K562 (cell line): ENCODE data around the gene FABP7. TPM values are rescaled to one million over a fixed set of nuclear protein-coding genes. Genes with fewer than 3 reads are reported as not detected.

Experiments
- ATAC-seq: fragments of 200-7000 bp; cut with Tn5 transposase; 3 replicates; pipeline ENCODE4 v1.9.1; 2020; ENCODE audit warnings: moderate library complexity
- BruUV-seq: library from RNA; stranded (reverse); fragments of 400-500 nt; replicated peaks from 2 replicates; lab custom pipeline; 2021; lab: Mats Ljungman, UMichigan
- CTCF ChIA-PET: fragments of 300-600 bp; formaldehyde crosslinking; extraction: SDS; loops from one replicate; lab custom pipeline; 2021; ENCODE audit warnings: low intra/inter-chr PET ratio; lab: Yijun Ruan, JAX
- POLR2A ChIA-PET: fragments of 300-600, 350-650 bp; sonication (Branson Sonifier 250); formaldehyde crosslinking; extraction: SDS; loops from one replicate; lab custom pipeline; 2021; ENCODE audit warnings: antibody characterized with exemption, inconsistent platforms; lab: Yijun Ruan, JAX
- DNase-seq, 4 experiments: peaks; one replicate each; pipeline versions ENCODE4 v3.0.0 to v3.0.0-alpha.2; 2011 to 2018; ENCODE audit warnings: low spot score in 3 of 4, mixed read lengths in 3 of 4; ENCODE audit errors: extremely low read depth in 1 of 4
- FAIRE-seq: peaks from 2 replicates; lab custom pipeline; 2011; peaks lifted over from hg19 to GRCh38; lab: Jason Lieb, UNC
- H2AFZ ChIP-seq: 2 replicates; pipeline ENCODE4 v1.6.0; 2011; ENCODE audit warnings: low read depth, low read length, control low read depth, inconsistent platforms
- H3K27ac ChIP-seq: fragments of 200-600 bp; 3 replicates; pipeline ENCODE4 v1.8.0; 2011; ENCODE audit warnings: low read depth, mild to moderate bottlenecking, control low read depth, inconsistent platforms, low read length, moderate library complexity, mixed read lengths; ENCODE audit errors: extremely low read depth
- H3K27me3 ChIP-seq, 2 experiments: fragments of 300-600 bp in 1 of 2; 2 replicates in 1 of 2; 3 replicates in 1 of 2; pipeline versions ENCODE4 v1.6.0 to v1.8.0; 2011; ENCODE audit warnings: inconsistent platforms in 2 of 2, low read length in 2 of 2, mild to moderate bottlenecking in 1 of 2, mixed read lengths in 1 of 2, moderate library complexity in 1 of 2; ENCODE audit not compliant: control insufficient read depth in 2 of 2, insufficient read depth in 2 of 2
- H3K36me3 ChIP-seq: fragments of 300-600 bp; 3 replicates; pipeline ENCODE4 v1.8.0; 2011; ENCODE audit warnings: mild to moderate bottlenecking, low read length, inconsistent platforms; ENCODE audit not compliant: control insufficient read depth, insufficient read depth
- H3K4me1 ChIP-seq, 2 experiments: fragments of 200-600 bp in 1 of 2; replicated peaks in 1 of 2; 2 replicates in 1 of 2; 3 replicates in 1 of 2; pipeline versions ENCODE4 v1.5.1 to v1.8.0; 2011; ENCODE audit warnings: inconsistent platforms in 2 of 2, low read length in 2 of 2, mild to moderate bottlenecking in 1 of 2, mixed read lengths in 1 of 2, moderate library complexity in 1 of 2; ENCODE audit not compliant: control insufficient read depth in 2 of 2, insufficient read depth in 2 of 2
- H3K4me2 ChIP-seq: 2 replicates; pipeline ENCODE4 v1.6.1; 2011; ENCODE audit warnings: low read length, control low read depth, inconsistent platforms, mixed read lengths; ENCODE audit not compliant: insufficient read depth
- H3K4me3 ChIP-seq: fragments of 200-600 bp; sonication (generic), shearing (Covaris generic); 2 replicates; pipeline ENCODE4 v1.5.1; 2016; ENCODE audit warnings: control low read depth, inconsistent platforms
- H3K79me2 ChIP-seq: fragments of 200-600 bp; 3 replicates; pipeline ENCODE4 v1.8.0; 2011; ENCODE audit warnings: low read length, inconsistent platforms; ENCODE audit not compliant: control insufficient read depth, insufficient read depth
- H3K9ac ChIP-seq, 2 experiments: 2 replicates each; pipeline versions ENCODE4 v1.6.0 to v1.6.1; 2011; ENCODE audit warnings: low read depth in 2 of 2, low read length in 2 of 2, control low read depth in 1 of 2, inconsistent platforms in 1 of 2, mild to moderate bottlenecking in 1 of 2, mixed read lengths in 1 of 2; ENCODE audit not compliant: insufficient read depth in 1 of 2
- H3K9me1 ChIP-seq: one replicate; pipeline ENCODE4 v1.6.0; 2011; ENCODE audit warnings: inconsistent platforms, mild to moderate bottlenecking, low read length, moderate library complexity; ENCODE audit not compliant: control insufficient read depth, insufficient read depth
- H3K9me3 ChIP-seq: replicated peaks from 2 replicates; pipeline ENCODE4 v1.5.1; 2011; ENCODE audit warnings: low read depth, low read length, inconsistent platforms; ENCODE audit not compliant: control insufficient read depth, insufficient read depth
- H4K20me1 ChIP-seq: replicated peaks from 2 replicates; pipeline ENCODE4 v1.6.1; 2011; ENCODE audit warnings: low read length, inconsistent platforms, mixed read lengths; ENCODE audit not compliant: control insufficient read depth, insufficient read depth
- C11orf30 ChIP-seq: fragments of 450-650 bp; IDR thresholded peaks from 2 replicates; pipeline ENCODE4 v1.6.1; 2016; ENCODE audit warnings: low read depth, mild to moderate bottlenecking
- CHD2 ChIP-seq: IDR thresholded peaks from 2 replicates; pipeline ENCODE4 v1.6.1; 2011; ENCODE audit warnings: low read depth, low read length
- CHD4 ChIP-seq: fragments of 200-600 bp; sonication (generic); IDR thresholded peaks from 3 replicates; pipeline ENCODE4 v1.6.1; 2012; ENCODE audit warnings: low read depth, mild to moderate bottlenecking, mixed read lengths, low read length, inconsistent platforms; ENCODE audit not compliant: insufficient read depth, insufficient replicate concordance, poor library complexity, severe bottlenecking
- ELF1 ChIP-seq: fragments of 200-800 bp; sonication (Bioruptor generic); IDR thresholded peaks from 2 replicates; pipeline ENCODE4 v1.6.1; 2016; ENCODE audit warnings: missing genetic modification characterization, missing compliant biosample characterization
- KLF13 ChIP-seq: fragments of 450-650 bp; IDR thresholded peaks from 2 replicates; pipeline ENCODE4 v1.6.1; 2016; ENCODE audit warnings: missing genetic modification characterization, low read depth, mild to moderate bottlenecking, missing compliant biosample characterization, moderate library complexity, borderline replicate concordance
- MAFG ChIP-seq: fragments of 450-650 bp; conservative IDR thresholded peaks from 2 replicates; pipeline ENCODE4 v1.6.1; 2016; ENCODE audit warnings: missing genetic modification characterization, missing compliant biosample characterization
- MAFK ChIP-seq: IDR thresholded peaks from 2 replicates; pipeline ENCODE4 v1.6.1; 2011; ENCODE audit warnings: low read length, improper control_type of control experiment
- NR2C2 ChIP-seq, 2 experiments: fragments of 200-800 bp in 1 of 2; sonication (Bioruptor generic) in 1 of 2; sonication (generic) in 1 of 2; formaldehyde crosslinking in 1 of 2; IDR thresholded peaks; 2 replicates each; pipeline versions ENCODE4 v1.6.1 to v1.8.0; 2016 to 2022; ENCODE audit warnings: mild to moderate bottlenecking in 1 of 2, missing compliant biosample characterization in 1 of 2, missing genetic modification characterization in 1 of 2, missing genetic modification reagents in 1 of 2
- SETDB1 ChIP-seq: IDR thresholded peaks from one replicate; pipeline ENCODE4 v1.6.1; 2012; ENCODE audit warnings: low read length, control low read depth, inconsistent platforms
- TCF3 ChIP-seq: sonication (generic); formaldehyde crosslinking; IDR thresholded peaks from 2 replicates; pipeline ENCODE4 v1.4.0; 2020; ENCODE audit warnings: mild to moderate bottlenecking, missing genetic modification reagents
- ZC3H11A ChIP-seq: IDR thresholded peaks from 2 replicates; pipeline ENCODE4 v1.6.1; 2012; ENCODE audit warnings: low read depth, low read length, improper control_type of control experiment
- ZNF316 ChIP-seq: fragments of 450-650 bp; IDR thresholded peaks from 2 replicates; pipeline ENCODE4 v1.6.1; 2016
- ZNF76 ChIP-seq: fragments of 250-450 bp; sonication (Bioruptor Pico); IDR thresholded peaks from 2 replicates; pipeline ENCODE4 v1.4.0; 2020; ENCODE audit warnings: mild to moderate bottlenecking, moderate library complexity, borderline replicate concordance
- WGBS: fragments of 100-300 bp; shearing (Covaris generic); methylation state at CpG from one replicate; pipeline ENCODE4 v1.1.6; 2016; ENCODE audit warnings: low coverage, mixed read lengths; ENCODE audit not compliant: insufficient coverage; ENCODE audit errors: missing lambda C conversion rate; 5-methylcytosine and 5-hydroxymethylcytosine counted together
- in situ Hi-C: fragments of 300-500 bp; cut with MboI; formaldehyde crosslinking; loops from 4 replicates; pipeline ENCODE4 v1.15.0; 2018; ENCODE audit warnings: inconsistent platforms, mixed read lengths
- intact Hi-C: fragments of 100-400 bp; cut with micrococcal nuclease; formaldehyde crosslinking; loops from 2 replicates; pipeline ENCODE4 v1.14.2; 2022
- polyA plus RNA-seq, 8 experiments: library from polyadenylated mRNA; depleted of rRNA in 4 of 8; stranded (reverse) in 5 of 8; unstranded in 3 of 8; fragments of >200 nt; fragmentation: Nextera tagmentation in 2 of 8; fragmentation: Illumina TruSeq in 1 of 8; extraction: Ambion mirVana in 2 of 8; extraction: Trizol in 1 of 8; gene quantifications; 2 replicates each; pipeline versions ENCODE4 v1.2.1 to v1.2.3, GENCODE V29; 2011 to 2014; ENCODE audit warnings: inconsistent platforms in 1 of 8, missing spikeins in 1 of 8
- total RNA-seq, 7 experiments: library from RNA; depleted of rRNA in 6 of 7; stranded (reverse); fragments of >200 nt in 6 of 7; fragmentation: Illumina TruSeq in 2 of 7; extraction: Trizol in 2 of 7; gene quantifications; 2 replicates each; pipeline versions ENCODE4 v1.2.1 to v1.2.3, GENCODE V29; 2011 to 2021; ENCODE audit warnings: low replicate concordance in 1 of 7
- TF ChIP-seq, protein P1 (sequence below), 2 experiments: fragments of 250-450 bp in 1 of 2; fragments of 450-650 bp in 1 of 2; sonication (Bioruptor Pico) in 1 of 2; IDR thresholded peaks; 2 replicates each; pipeline versions ENCODE4 v1.6.1 to v1.8.0; 2016 to 2021; ENCODE audit warnings: mild to moderate bottlenecking in 2 of 2, moderate library complexity in 2 of 2, missing compliant biosample characterization in 1 of 2, missing genetic modification characterization in 1 of 2
- TF ChIP-seq, protein P2 (sequence below): sonication (generic); formaldehyde crosslinking; IDR thresholded peaks from 2 replicates; pipeline ENCODE4 v1.8.0; 2022; ENCODE audit warnings: missing genetic modification reagents, mild to moderate bottlenecking, borderline replicate concordance
- TF ChIP-seq, protein P3 (sequence below): sonication (generic); formaldehyde crosslinking; IDR thresholded peaks from 2 replicates; pipeline ENCODE4 v1.8.0; 2023; ENCODE audit warnings: missing genetic modification reagents, mild to moderate bottlenecking, borderline replicate concordance

Gene FABP7
- total and polyA plus RNA-seq, 9 of the 15 experiments (the other 6 are each of a cell fraction or from before 2014, with no cell fraction given) = 0.07 to 0.14 TPM; not detected in 7

DNA sequence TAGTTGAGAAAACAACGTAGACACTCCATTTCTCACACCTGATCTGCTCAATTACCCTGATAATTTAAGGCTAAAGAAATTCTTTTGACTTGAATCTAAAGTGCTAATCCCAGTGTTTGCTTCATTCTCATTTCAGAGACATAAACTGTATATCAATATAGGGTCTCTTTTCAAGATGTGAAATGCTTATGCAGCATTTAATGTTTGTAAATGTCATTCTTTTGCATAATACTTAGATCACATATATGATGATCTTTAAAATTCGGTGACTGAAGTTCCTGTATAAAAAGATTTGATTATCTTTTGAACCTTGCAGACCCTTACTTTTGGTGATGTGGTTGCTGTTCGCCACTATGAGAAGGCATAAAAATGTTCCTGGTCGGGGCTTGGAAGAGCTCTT lies 3.9 kb downstream of the FABP7 start:
- no peaks in the 10 kb centered on the region for H3K79me2 ChIP-seq
- H3K36me3 ChIP-seq = no peaks in the 10 kb centered on the region
- no peaks in the 10 kb centered on the region for H3K4me1 ChIP-seq
- H3K27ac ChIP-seq = no peak overlapping the region
- no peak overlapping the region for H3K9ac ChIP-seq
- no peaks in the 10 kb centered on the region for H4K20me1 ChIP-seq
- H3K9me1 ChIP-seq = no peaks in the 10 kb centered on the region
- H3K27me3 ChIP-seq = peaks cover 0 to 8% of the 10 kb centered on the region in 2 experiments; a peak in 3 of 5 replicates
- no TSS peak for BruUV-seq
- no peak for FAIRE-seq
- no peak for ATAC-seq
- POLR2A ChIA-PET = interaction anchor here (0.7 kb wide), 1 partner anchor 16 kb away, joined by 4 read pairs; no protein-coding TSS in a partner anchor
- CTCF ChIA-PET = no interaction called here
- WGBS = 5% methylated on average over 4 of the region's 4 CpGs
- no peak overlapping the region for H3K4me2 ChIP-seq
- H3K9me3 ChIP-seq = no peaks in the 10 kb centered on the region
- in situ Hi-C loops (no loop called here), intact Hi-C loops (no loop called here)
- H3K4me3 ChIP-seq = no peak overlapping the region
- H2AFZ ChIP-seq = no peak overlapping the region
- no peak for DNase-seq
- peak; percentile 74 for TF ChIP-seq ZNF316
- TF ChIP-seq SETDB1 = no peak
- no peak for TF ChIP-seq ZC3H11A
- no peak for TF ChIP-seq TCF3
- no peak for TF ChIP-seq CHD2
- peak; percentile 24 for TF ChIP-seq C11orf30
- no peak for TF ChIP-seq ELF1 (tag)
- TF ChIP-seq ZNF76 = no peak
- TF ChIP-seq MAFK = peak; percentile 14; the same call in 1 of the 2 replicates
- TF ChIP-seq, protein P1, sequence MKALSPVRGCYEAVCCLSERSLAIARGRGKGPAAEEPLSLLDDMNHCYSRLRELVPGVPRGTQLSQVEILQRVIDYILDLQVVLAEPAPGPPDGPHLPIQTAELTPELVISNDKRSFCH (CRISPR knock-in tag; IDR thresholded peaks at IDR 0.05) = no peak
- TF ChIP-seq, protein P1 (tag; IDR thresholded peaks at IDR 0.05) = no peak
- TF ChIP-seq KLF13 (tag) = no peak
- TF ChIP-seq, protein P2, sequence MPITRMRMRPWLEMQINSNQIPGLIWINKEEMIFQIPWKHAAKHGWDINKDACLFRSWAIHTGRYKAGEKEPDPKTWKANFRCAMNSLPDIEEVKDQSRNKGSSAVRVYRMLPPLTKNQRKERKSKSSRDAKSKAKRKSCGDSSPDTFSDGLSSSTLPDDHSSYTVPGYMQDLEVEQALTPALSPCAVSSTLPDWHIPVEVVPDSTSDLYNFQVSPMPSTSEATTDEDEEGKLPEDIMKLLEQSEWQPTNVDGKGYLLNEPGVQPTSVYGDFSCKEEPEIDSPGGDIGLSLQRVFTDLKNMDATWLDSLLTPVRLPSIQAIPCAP (CRISPR knock-in tag) = no peak
- TF ChIP-seq, protein P3, sequence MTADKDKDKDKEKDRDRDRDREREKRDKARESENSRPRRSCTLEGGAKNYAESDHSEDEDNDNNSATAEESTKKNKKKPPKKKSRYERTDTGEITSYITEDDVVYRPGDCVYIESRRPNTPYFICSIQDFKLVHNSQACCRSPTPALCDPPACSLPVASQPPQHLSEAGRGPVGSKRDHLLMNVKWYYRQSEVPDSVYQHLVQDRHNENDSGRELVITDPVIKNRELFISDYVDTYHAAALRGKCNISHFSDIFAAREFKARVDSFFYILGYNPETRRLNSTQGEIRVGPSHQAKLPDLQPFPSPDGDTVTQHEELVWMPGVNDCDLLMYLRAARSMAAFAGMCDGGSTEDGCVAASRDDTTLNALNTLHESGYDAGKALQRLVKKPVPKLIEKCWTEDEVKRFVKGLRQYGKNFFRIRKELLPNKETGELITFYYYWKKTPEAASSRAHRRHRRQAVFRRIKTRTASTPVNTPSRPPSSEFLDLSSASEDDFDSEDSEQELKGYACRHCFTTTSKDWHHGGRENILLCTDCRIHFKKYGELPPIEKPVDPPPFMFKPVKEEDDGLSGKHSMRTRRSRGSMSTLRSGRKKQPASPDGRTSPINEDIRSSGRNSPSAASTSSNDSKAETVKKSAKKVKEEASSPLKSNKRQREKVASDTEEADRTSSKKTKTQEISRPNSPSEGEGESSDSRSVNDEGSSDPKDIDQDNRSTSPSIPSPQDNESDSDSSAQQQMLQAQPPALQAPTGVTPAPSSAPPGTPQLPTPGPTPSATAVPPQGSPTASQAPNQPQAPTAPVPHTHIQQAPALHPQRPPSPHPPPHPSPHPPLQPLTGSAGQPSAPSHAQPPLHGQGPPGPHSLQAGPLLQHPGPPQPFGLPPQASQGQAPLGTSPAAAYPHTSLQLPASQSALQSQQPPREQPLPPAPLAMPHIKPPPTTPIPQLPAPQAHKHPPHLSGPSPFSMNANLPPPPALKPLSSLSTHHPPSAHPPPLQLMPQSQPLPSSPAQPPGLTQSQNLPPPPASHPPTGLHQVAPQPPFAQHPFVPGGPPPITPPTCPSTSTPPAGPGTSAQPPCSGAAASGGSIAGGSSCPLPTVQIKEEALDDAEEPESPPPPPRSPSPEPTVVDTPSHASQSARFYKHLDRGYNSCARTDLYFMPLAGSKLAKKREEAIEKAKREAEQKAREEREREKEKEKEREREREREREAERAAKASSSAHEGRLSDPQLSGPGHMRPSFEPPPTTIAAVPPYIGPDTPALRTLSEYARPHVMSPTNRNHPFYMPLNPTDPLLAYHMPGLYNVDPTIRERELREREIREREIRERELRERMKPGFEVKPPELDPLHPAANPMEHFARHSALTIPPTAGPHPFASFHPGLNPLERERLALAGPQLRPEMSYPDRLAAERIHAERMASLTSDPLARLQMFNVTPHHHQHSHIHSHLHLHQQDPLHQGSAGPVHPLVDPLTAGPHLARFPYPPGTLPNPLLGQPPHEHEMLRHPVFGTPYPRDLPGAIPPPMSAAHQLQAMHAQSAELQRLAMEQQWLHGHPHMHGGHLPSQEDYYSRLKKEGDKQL (CRISPR knock-in tag) = no peak
- TF ChIP-seq MAFG (tag) = peak; percentile 29
- TF ChIP-seq NR2C2 (CRISPR knock-in tag; IDR thresholded peaks at IDR 0.05) = no peak
- no peak for TF ChIP-seq NR2C2 (tag; IDR thresholded peaks at IDR 0.05)
- TF ChIP-seq CHD4 = no peak
